GM12878 (cell line): Measurements from ENCODE around the gene KCNK1. TPM values are rescaled to one million over a fixed set of nuclear protein-coding genes. Genes with fewer than 3 reads are reported as not detected.
"Not testable (repeated sequence)": the region's sequence is repeated elsewhere in the genome, so short reads cannot be mapped to it uniquely, and the experiment has no call there.

Source experiments
- ATAC-seq: fragments of 200-7000 bp; cut with Tn5 transposase; 3 replicates; pipeline ENCODE4 v1.9.1; 2020; ENCODE audit warnings: mild to moderate bottlenecking, moderate library complexity
- BruUV-seq: library from RNA; stranded (reverse); fragments of 400-500 nt; replicated peaks from 2 replicates; lab custom pipeline; 2021; lab: Mats Ljungman, UMichigan
- CTCF ChIA-PET: fragments of 300-600 bp; sonication (Branson Sonifier 250); formaldehyde crosslinking; extraction: SDS; loops from one replicate; lab custom pipeline; 2021; ENCODE audit warnings: inconsistent platforms; lab: Yijun Ruan, JAX
- POLR2A ChIA-PET: fragments of 350-600 bp; formaldehyde crosslinking; extraction: SDS; loops from one replicate; lab custom pipeline; 2021; ENCODE audit warnings: inconsistent platforms; lab: Charles Lee
- RAD21 ChIA-PET: fragments of 300-600 bp; sonication (Branson Sonifier 250); formaldehyde crosslinking; loops from one replicate; lab custom pipeline; 2023; ENCODE audit warnings: antibody characterized with exemption; ENCODE audit not compliant: unreplicated experiment; lab: Charles Lee
- SMC1A ChIA-PET: fragments of 300-600 bp; sonication (Branson Sonifier 250); formaldehyde crosslinking; loops from one replicate; lab custom pipeline; 2023; ENCODE audit not compliant: unreplicated experiment, uncharacterized antibody; lab: Charles Lee
- DNase-seq: peaks from one replicate; pipeline ENCODE4 v3.0.0-alpha.2; 2011; ENCODE audit warnings: low read depth, low spot score
- FAIRE-seq: peaks from 3 replicates; lab custom pipeline; 2011; peaks lifted over from hg19 to GRCh38; lab: Jason Lieb, UNC
- H2AFZ ChIP-seq: 2 replicates; pipeline ENCODE4 v1.6.0; 2011; ENCODE audit warnings: low read depth, low read length, control low read depth; ENCODE audit not compliant: control insufficient read depth
- H3K27ac ChIP-seq: 2 replicates; pipeline ENCODE4 v1.5.1; 2011; ENCODE audit warnings: control low read depth; ENCODE audit not compliant: control insufficient read depth, insufficient read depth
- H3K27me3 ChIP-seq, 2 experiments: replicated peaks in 1 of 2; 2 replicates each; pipeline versions ENCODE4 v1.6.0 to v1.6.1; 2011; ENCODE audit warnings: low read length in 1 of 2; ENCODE audit not compliant: control insufficient read depth in 2 of 2, insufficient read depth in 2 of 2
- H3K36me3 ChIP-seq, 2 experiments: 2 replicates each; pipeline ENCODE4 v1.5.1; 2011; ENCODE audit warnings: low read length in 1 of 2; ENCODE audit not compliant: control insufficient read depth in 2 of 2, insufficient read depth in 2 of 2
- H3K4me1 ChIP-seq: 2 replicates; pipeline ENCODE4 v1.6.1; 2011; ENCODE audit warnings: mild to moderate bottlenecking, low read length, moderate library complexity, mixed read lengths; ENCODE audit not compliant: control insufficient read depth, insufficient read depth
- H3K4me2 ChIP-seq: 2 replicates; pipeline ENCODE4 v1.6.0; 2011; ENCODE audit warnings: control low read depth; ENCODE audit not compliant: control insufficient read depth, insufficient read depth
- H3K4me3 ChIP-seq: fragments of 200-600 bp; sonication (generic); 2 replicates; pipeline ENCODE4 v1.5.1; 2016
- H3K79me2 ChIP-seq: 2 replicates; pipeline ENCODE4 v1.6.0; 2011; ENCODE audit warnings: low read length; ENCODE audit not compliant: control insufficient read depth, insufficient read depth
- H3K9ac ChIP-seq: 2 replicates; pipeline ENCODE4 v1.8.0; 2011; ENCODE audit warnings: low read length, control low read depth, mixed read lengths; ENCODE audit not compliant: control insufficient read depth, insufficient read depth
- H3K9me3 ChIP-seq: replicated peaks from 3 replicates; pipeline ENCODE4 v1.5.1; 2011; ENCODE audit warnings: mild to moderate bottlenecking, low read length; ENCODE audit not compliant: control insufficient read depth, insufficient read depth
- H4K20me1 ChIP-seq: 2 replicates; pipeline ENCODE4 v1.6.0; 2011; ENCODE audit not compliant: control insufficient read depth, insufficient read depth
- BACH1 ChIP-seq: fragments of 450-650 bp; IDR thresholded peaks from 2 replicates; pipeline ENCODE4 v1.6.1; 2017; ENCODE audit warnings: mild to moderate bottlenecking, borderline replicate concordance
- BHLHE40 ChIP-seq, 2 experiments: fragments of 450-650 bp in 1 of 2; IDR thresholded peaks; 2 replicates each; pipeline ENCODE4 v1.6.1; 2011 to 2017; ENCODE audit warnings: low read depth in 2 of 2, borderline replicate concordance in 1 of 2, improper control_type of control experiment in 1 of 2, low read length in 1 of 2, mild to moderate bottlenecking in 1 of 2
- EED ChIP-seq: sonication (generic); IDR thresholded peaks from 2 replicates; pipeline ENCODE4 v1.6.1; 2016; ENCODE audit warnings: antibody characterized with exemption, low read depth
- HDGF ChIP-seq: fragments of 450-650 bp; IDR thresholded peaks from 2 replicates; pipeline ENCODE4 v1.6.1; 2016; ENCODE audit warnings: antibody characterized with exemption
- NBN ChIP-seq: fragments of 450-650 bp; IDR thresholded peaks from 2 replicates; pipeline ENCODE4 v1.6.1; 2016
- NR2F1 ChIP-seq: fragments of 450-650 bp; conservative IDR thresholded peaks from 2 replicates; pipeline ENCODE4 v1.6.1; 2017; ENCODE audit warnings: mild to moderate bottlenecking
- NRF1 ChIP-seq: conservative IDR thresholded peaks from 2 replicates; pipeline ENCODE4 v1.6.1; 2011; ENCODE audit warnings: mild to moderate bottlenecking, low read depth, low read length, improper control_type of control experiment
- PAX5 ChIP-seq: IDR thresholded peaks from 2 replicates; pipeline ENCODE4 v1.6.1; 2011; ENCODE audit warnings: low read depth, low read length, borderline replicate concordance
- POLR2A ChIP-seq: IDR thresholded peaks from 2 replicates; pipeline ENCODE4 v1.6.1; 2011; ENCODE audit warnings: low read depth, mild to moderate bottlenecking, low read length
- RELA ChIP-seq: fragments of 450-650 bp; IDR thresholded peaks from 2 replicates; pipeline ENCODE4 v1.8.0; 2014; ENCODE audit warnings: borderline replicate concordance; ENCODE audit not compliant: partially characterized antibody
- TCF3 ChIP-seq: IDR thresholded peaks from 2 replicates; pipeline ENCODE4 v1.6.1; 2012; ENCODE audit warnings: low read depth, mild to moderate bottlenecking, low read length, borderline replicate concordance; ENCODE audit not compliant: insufficient read depth
- WGBS: methylation state at CpG from one replicate; pipeline ENCODE4 v1.1.6; 2016; ENCODE audit warnings: low lambda C conversion rate; ENCODE audit not compliant: insufficient replicate concordance, insufficient coverage; ENCODE audit errors: missing lambda C conversion rate; 5-methylcytosine and 5-hydroxymethylcytosine counted together
- in situ Hi-C: fragments of 300-500 bp; cut with MboI; formaldehyde crosslinking; loops from 9 replicates; pipeline ENCODE4 v1.14.3; 2018; ENCODE audit warnings: mixed read lengths
- intact Hi-C: fragments of 100-400 bp; cut with micrococcal nuclease; formaldehyde crosslinking; loops from one replicate; pipeline ENCODE4 v1.14.2; 2022; ENCODE audit not compliant: unreplicated experiment
- polyA plus RNA-seq, 11 experiments: library from polyadenylated mRNA; depleted of rRNA in 4 of 11; unstranded in 6 of 11; stranded (reverse) in 5 of 11; fragments of >200 nt; fragmentation: Nextera tagmentation in 4 of 11; fragmentation: Illumina TruSeq in 1 of 11; extraction: Ambion mirVana in 4 of 11; extraction: Trizol in 1 of 11; gene quantifications; 1 replicate in 1 of 11; 2 replicates in 10 of 11; pipeline versions ENCODE4 v1.2.1 to v1.2.3, GENCODE V29; 2011 to 2016; ENCODE audit warnings: inconsistent platforms in 2 of 11, missing spikeins in 2 of 11, low read depth in 1 of 11
- total RNA-seq, 4 experiments: library from RNA; depleted of rRNA in 3 of 4; stranded (reverse); fragments of >200 nt in 3 of 4; fragmentation: Illumina TruSeq in 1 of 4; extraction: Trizol in 1 of 4; gene quantifications; 2 replicates each; pipeline versions ENCODE4 v1.2.1 to v1.2.3, GENCODE V29; 2013 to 2021
- TF ChIP-seq, protein P1 (sequence below): fragments of 450-650 bp; conservative IDR thresholded peaks from 2 replicates; pipeline ENCODE4 v1.6.1; 2017; ENCODE audit warnings: mild to moderate bottlenecking, moderate library complexity

KCNK1 gene
- total and polyA plus RNA-seq, 10 of the 15 experiments (the other 5 are each of a cell fraction or from before 2014, with no cell fraction given) = 9.4 to 27.6 (median 15.1) TPM

GRCh38 chr1:233611363-233611762 is 2.5 kb upstream of the KCNK1 start:
- H3K36me3 ChIP-seq, H3K4me3 ChIP-seq, ATAC-seq, H3K9me3 ChIP-seq, BruUV-seq, in situ Hi-C loops, intact Hi-C loops, DNase-seq, H3K27me3 ChIP-seq, FAIRE-seq, H3K4me2 ChIP-seq, H3K9ac ChIP-seq, H3K27ac ChIP-seq, H2AFZ ChIP-seq, H4K20me1 ChIP-seq: not testable (repeated sequence)
- Histone ChIP-seq H3K4me1 (peaks cover 14% of the 10 kb centered on the region), H3K79me2 (peaks cover 21% of the 10 kb centered on the region)
- ChIA-PET POLR2A (interaction anchor here (2.5 kb wide), 1 partner anchor 12 kb away, joined by 12 read pairs; no protein-coding TSS in a partner anchor), CTCF (interaction anchor here (1.0 to 1.5 kb wide), 3 partner anchors 11 to 170 kb away, joined by 4 to 7 read pairs (median 4); no protein-coding TSS in a partner anchor), RAD21 (interaction anchor here (4.6 kb wide), 1 partner anchor 12 kb away, joined by 31 read pairs; no protein-coding TSS in a partner anchor), SMC1A (interaction anchor here (1.2 to 3.8 kb wide), 3 partner anchors 9 to 63 kb away, joined by 5 to 29 read pairs (median 6); no protein-coding TSS in a partner anchor)
- 43% methylated on average over 5 of the region's 5 CpGs for WGBS

DNA sequence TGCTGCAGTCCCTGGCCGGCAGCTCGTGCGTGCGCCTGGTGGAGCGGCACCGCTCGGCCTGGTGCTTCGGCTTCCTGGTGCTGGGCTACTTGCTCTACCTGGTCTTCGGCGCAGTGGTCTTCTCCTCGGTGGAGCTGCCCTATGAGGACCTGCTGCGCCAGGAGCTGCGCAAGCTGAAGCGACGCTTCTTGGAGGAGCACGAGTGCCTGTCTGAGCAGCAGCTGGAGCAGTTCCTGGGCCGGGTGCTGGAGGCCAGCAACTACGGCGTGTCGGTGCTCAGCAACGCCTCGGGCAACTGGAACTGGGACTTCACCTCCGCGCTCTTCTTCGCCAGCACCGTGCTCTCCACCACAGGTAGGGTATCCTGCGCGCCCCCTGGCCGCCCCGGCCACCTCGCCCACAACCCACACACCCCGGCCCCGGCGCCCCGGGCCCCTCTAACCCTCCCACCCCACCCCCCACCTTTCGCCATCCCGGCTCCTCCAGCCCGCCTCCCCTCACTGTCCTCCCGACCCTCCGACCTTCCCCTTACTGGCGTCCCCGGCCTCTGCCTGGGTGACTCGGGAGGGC is 352 bp downstream of the KCNK1 start:
- BruUV-seq = no TSS peak
- H3K4me2 ChIP-seq = peak overlapping the region; percentile 97
- intact Hi-C loops = loop anchor here (1.0 kb wide), 1 partner anchor 15 kb away; no protein-coding TSS in a partner anchor
- no peaks in the 10 kb centered on the region for H4K20me1 ChIP-seq
- peak overlapping the region; percentile 78 for H3K9ac ChIP-seq
- in situ Hi-C loops = no loop called here
- CTCF ChIA-PET = interaction anchor here (0.6 to 2.0 kb wide), 3 partner anchors 13 to 465 kb away, joined by 3 to 6 read pairs (median 3); no protein-coding TSS in a partner anchor
- 1% methylated on average over 23 of the region's 43 CpGs for WGBS
- no peaks in the 10 kb centered on the region for H3K27me3 ChIP-seq
- peak overlapping the region; percentile 76 for H3K27ac ChIP-seq
- H3K36me3 ChIP-seq = no peaks in the 10 kb centered on the region
- peaks cover 29% of the 10 kb centered on the region for H3K79me2 ChIP-seq
- FAIRE-seq = no peak
- SMC1A ChIA-PET = interaction anchor here (0.8 to 2.1 kb wide), 9 partner anchors 10 to 166 kb away, joined by 3 to 18 read pairs (median 4); no protein-coding TSS in a partner anchor
- TF ChIP-seq HDGF = peak; percentile 71
- 0 out of 2 replicates have a peak, but pooled peaks have one; percentile 16 for TF ChIP-seq TCF3
- TF ChIP-seq NBN = peak; percentile 9; the same call in 1 of the 2 replicates
- TF ChIP-seq EED = no peak
- TF ChIP-seq NR2F1 = 0 out of 2 replicates have a peak, but pooled peaks have one; percentile 9
- TF ChIP-seq NRF1 = peak; percentile 13; the same call in 1 of the 2 replicates
- TF ChIP-seq POLR2A = peak; percentile 19; the same call in 1 of the 2 replicates
- no peak for TF ChIP-seq RELA
- TF ChIP-seq PAX5 = no peak
- TF ChIP-seq, protein P1, sequence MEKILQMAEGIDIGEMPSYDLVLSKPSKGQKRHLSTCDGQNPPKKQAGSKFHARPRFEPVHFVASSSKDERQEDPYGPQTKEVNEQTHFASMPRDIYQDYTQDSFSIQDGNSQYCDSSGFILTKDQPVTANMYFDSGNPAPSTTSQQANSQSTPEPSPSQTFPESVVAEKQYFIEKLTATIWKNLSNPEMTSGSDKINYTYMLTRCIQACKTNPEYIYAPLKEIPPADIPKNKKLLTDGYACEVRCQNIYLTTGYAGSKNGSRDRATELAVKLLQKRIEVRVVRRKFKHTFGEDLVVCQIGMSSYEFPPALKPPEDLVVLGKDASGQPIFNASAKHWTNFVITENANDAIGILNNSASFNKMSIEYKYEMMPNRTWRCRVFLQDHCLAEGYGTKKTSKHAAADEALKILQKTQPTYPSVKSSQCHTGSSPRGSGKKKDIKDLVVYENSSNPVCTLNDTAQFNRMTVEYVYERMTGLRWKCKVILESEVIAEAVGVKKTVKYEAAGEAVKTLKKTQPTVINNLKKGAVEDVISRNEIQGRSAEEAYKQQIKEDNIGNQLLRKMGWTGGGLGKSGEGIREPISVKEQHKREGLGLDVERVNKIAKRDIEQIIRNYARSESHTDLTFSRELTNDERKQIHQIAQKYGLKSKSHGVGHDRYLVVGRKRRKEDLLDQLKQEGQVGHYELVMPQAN = peak; percentile 25; the same call in 1 of the 2 replicates
- peak in 1 of 2 experiments; percentile 51; a peak in 1 of 4 replicates for TF ChIP-seq BHLHE40 (IDR thresholded peaks at IDR 0.05; ENCODE audit: borderline replicate concordance in 1 of 2, low read depth in 2 of 2, low read length in 1 of 2)
- TF ChIP-seq BACH1 = peak; percentile 24
- RAD21 ChIA-PET = interaction anchor here (0.6 to 2.1 kb wide), 6 partner anchors 14 to 173 kb away, joined by 3 to 11 read pairs (median 6); no protein-coding TSS in a partner anchor
- H2AFZ ChIP-seq = peak overlapping the region; percentile 93
- DNase-seq = no peak
- peak overlapping the region; percentile 81 for H3K4me3 ChIP-seq
- peaks cover 10% of the 10 kb centered on the region for H3K4me1 ChIP-seq
- H3K9me3 ChIP-seq = no peaks in the 10 kb centered on the region; the same call in 2 of the 3 replicates
- POLR2A ChIA-PET = interaction anchor here (1.0 to 2.6 kb wide), 6 partner anchors 14 to 61 kb away, joined by 3 to 27 read pairs (median 4); no protein-coding TSS in a partner anchor
- peak; percentile 49 for ATAC-seq
